Measurements from ENCODE around the gene CDK6.

GRCh38 chr7:92769394-92769699 lies 67.0 kb downstream of the CDK6 start:
- TF ChIP-seq CTCF (IDR thresholded peaks at IDR 0.05) (no peak), POLR2A (IDR thresholded peaks at IDR 0.05) (no peak), EP300 (IDR thresholded peaks at IDR 0.05) (no peak)

All from gastroesophageal sphincter (tissue), 3 donors.